ENCODE measurements around the gene DTYMK. TPM values are rescaled to one million over a fixed set of nuclear protein-coding genes. Genes with fewer than 3 reads are reported as not detected.
"Not testable (repeated sequence)": the region's sequence is repeated elsewhere in the genome, so short reads cannot be mapped to it uniquely, and the experiment has no call there.

The DTYMK gene
- total RNA-seq, 4 donors from 2014 or later, result 14.6 to 40.3 (median 21.9) TPM

DNA sequence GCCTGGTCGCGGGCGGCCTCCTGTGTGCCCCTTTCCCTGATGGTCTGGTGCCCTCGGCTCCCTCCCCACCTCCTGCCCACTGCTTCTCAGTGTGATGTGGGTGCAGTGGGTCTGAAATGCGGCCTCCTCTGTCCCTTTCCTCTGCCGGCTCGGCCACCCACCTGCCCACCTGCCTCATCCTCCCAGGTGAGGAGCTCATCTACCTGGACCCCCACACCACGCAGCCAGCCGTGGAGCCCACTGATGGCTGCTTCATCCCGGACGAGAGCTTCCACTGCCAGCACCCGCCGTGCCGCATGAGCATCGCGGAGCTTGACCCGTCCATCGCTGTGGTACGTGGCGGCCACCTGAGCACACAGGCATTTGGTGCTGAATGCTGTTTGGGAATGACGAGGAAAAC lies 18.3 kb downstream of the DTYMK start:
- Histone ChIP-seq H3K27me3 (no peaks in the 10 kb centered on the region), H3K36me3 (peaks cover 26 to 77% (median 32%) of the 10 kb centered on the region in 3 donors), H3K4me1 (peaks cover 0 to 11% (median 0%) of the 10 kb centered on the region in 3 donors), H3K4me3 (no peak overlapping the region), H3K27ac (no peak overlapping the region), H3K9me3 (no peaks in the 10 kb centered on the region)
- whole genome bisulfite sequencing, 2 donors, result 95 to 97% methylated on average over 9 to 16 of the region's 21 CpGs
- DNase-seq, result no peak
- TF ChIP-seq, protein P1, sequence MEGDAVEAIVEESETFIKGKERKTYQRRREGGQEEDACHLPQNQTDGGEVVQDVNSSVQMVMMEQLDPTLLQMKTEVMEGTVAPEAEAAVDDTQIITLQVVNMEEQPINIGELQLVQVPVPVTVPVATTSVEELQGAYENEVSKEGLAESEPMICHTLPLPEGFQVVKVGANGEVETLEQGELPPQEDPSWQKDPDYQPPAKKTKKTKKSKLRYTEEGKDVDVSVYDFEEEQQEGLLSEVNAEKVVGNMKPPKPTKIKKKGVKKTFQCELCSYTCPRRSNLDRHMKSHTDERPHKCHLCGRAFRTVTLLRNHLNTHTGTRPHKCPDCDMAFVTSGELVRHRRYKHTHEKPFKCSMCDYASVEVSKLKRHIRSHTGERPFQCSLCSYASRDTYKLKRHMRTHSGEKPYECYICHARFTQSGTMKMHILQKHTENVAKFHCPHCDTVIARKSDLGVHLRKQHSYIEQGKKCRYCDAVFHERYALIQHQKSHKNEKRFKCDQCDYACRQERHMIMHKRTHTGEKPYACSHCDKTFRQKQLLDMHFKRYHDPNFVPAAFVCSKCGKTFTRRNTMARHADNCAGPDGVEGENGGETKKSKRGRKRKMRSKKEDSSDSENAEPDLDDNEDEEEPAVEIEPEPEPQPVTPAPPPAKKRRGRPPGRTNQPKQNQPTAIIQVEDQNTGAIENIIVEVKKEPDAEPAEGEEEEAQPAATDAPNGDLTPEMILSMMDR (IDR thresholded peaks at IDR 0.05), result no peak
- no peak for TF ChIP-seq POLR2A (IDR thresholded peaks at IDR 0.05)
- intact Hi-C loops (cut with DNase I), result no loop called here

DNA sequence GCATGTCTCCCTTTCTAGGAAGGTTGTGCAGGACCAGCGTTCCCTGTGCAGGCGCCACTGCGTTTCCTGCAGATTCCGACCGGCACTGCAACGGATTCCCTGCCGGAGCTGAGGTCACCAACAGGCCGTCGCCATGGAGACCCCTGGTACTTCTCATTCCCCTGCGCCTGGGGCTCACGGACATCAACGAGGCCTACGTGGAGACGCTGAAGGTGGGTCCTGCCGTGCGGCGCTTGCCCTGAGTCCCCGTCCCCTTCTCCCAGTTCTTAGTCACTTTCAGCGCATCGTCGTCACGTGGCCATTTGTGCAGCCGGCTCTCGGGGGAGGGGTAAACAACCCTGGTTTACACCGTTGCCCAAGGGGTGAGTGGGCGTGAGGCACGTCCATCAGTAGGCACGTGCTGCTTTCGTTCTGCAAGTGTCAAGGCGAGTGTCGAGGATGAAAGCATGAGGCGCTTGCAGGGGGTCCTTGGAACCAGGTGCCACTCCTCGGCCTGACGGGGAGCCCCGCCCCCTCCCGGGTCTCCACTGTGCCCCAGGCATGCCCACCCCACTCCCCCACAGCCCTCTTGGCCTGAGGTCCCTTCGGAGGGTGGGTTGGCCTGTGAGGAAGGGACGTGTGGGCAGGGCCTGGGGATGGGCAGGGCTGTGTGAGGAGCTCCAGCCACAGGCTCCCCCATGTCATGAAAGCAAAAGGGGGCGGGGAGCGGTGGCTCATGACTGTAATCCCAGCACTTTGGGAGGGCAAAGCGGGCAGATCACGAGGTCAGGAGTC lies 19.8 kb downstream of the DTYMK start:
- H3K4me3 ChIP-seq, result no peak overlapping the region
- no peak overlapping the region for H3K27ac ChIP-seq
- no peaks in the 10 kb centered on the region for H3K27me3 ChIP-seq
- H3K9me3 ChIP-seq, result no peaks in the 10 kb centered on the region
- H3K36me3 ChIP-seq, result peaks cover 20 to 72% (median 22%) of the 10 kb centered on the region in 3 donors
- no peak for DNase-seq
- intact Hi-C loops (cut with DNase I), result no loop called here
- TF ChIP-seq POLR2A (IDR thresholded peaks at IDR 0.05), result no peak
- TF ChIP-seq, protein P1 (IDR thresholded peaks at IDR 0.05), result no peak
- 78 to 81% methylated on average over 21 to 30 of the region's 42 CpGs for WGBS, 2 donors
- peaks cover 0 to 11% (median 0%) of the 10 kb centered on the region in 3 donors for H3K4me1 ChIP-seq

DNA sequence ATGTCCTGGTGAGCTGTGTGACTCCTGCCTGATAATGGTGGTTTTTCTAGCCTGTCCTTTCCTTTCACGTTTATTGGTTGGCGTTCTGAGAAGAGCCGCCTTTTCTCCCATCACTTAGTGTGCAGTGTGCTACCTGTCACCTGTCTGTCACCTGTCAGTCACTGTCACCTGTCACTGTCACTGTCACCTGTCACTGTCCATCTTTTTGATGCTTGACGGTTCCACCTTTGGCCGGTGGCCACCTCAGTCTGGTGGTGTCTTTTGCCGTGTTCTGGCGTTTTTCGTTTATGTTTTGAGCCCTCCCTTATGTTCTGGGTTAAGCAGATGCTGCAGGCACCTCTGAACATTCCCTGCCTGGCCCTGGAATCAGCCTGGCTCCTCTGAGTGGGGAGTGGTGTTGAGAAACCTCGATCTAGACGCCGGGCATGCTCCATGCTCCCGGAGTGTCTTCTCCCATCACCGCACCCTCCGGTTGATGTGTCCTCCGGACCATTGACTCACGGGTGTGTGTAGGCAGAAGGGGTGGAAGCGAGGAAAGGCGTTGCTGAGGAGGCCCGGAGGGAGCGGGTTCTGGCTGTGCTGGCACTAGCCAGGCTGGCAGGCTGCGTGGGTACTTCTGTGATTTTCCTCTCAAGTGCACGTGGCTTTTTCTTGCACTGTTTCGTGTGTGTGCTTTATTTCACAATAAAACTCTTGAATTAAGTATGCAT lies 20.7 kb downstream of the DTYMK start:
- H3K9me3 ChIP-seq, result no peaks in the 10 kb centered on the region
- H3K4me3 ChIP-seq, result no peak overlapping the region
- DNase-seq, result no peak
- H3K27ac ChIP-seq, result no peak overlapping the region
- H3K4me1 ChIP-seq, result peaks cover 0 to 11% (median 0%) of the 10 kb centered on the region in 3 donors
- intact Hi-C loops (cut with DNase I), result no loop called here
- peaks cover 20 to 72% (median 22%) of the 10 kb centered on the region in 3 donors for H3K36me3 ChIP-seq
- H3K27me3 ChIP-seq, result no peaks in the 10 kb centered on the region
- no peak for TF ChIP-seq POLR2A (IDR thresholded peaks at IDR 0.05)
- TF ChIP-seq, protein P1 (IDR thresholded peaks at IDR 0.05), result no peak
- 83 to 88% methylated on average over 18 to 19 of the region's 23 CpGs for WGBS, 2 donors

DNA sequence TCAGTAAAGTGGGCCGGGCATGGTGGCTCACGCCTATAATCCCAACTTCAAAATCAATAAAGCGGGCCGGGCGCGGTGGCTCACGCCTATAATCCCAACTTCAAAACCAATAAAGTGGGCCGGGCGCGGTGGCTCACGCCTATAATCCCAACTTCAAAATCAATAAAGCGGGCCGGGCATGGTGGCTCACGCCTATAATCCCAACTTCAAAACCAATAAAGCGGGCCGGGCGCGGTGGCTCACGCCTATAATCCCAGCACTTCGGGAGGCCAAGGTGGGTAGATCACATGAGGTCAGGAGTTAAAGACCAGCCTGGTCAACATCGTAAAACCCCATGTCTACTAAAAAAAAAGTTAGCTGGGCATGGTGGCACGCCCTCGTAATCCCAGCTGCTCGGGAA lies 23.9 kb downstream of the DTYMK start:
- H3K27ac ChIP-seq; intact Hi-C loops (cut with DNase I); H3K9me3 ChIP-seq; H3K4me3 ChIP-seq; DNase-seq; H3K27me3 ChIP-seq: not testable (repeated sequence)
- Histone ChIP-seq H3K36me3 (peaks cover 22 to 72% (median 23%) of the 10 kb centered on the region in 3 donors), H3K4me1 (peaks cover 0 to 18% (median 3%) of the 10 kb centered on the region in 3 donors)
- WGBS, 2 donors, result 86 to 87% methylated on average over 16 to 23 of the region's 24 CpGs

DNA sequence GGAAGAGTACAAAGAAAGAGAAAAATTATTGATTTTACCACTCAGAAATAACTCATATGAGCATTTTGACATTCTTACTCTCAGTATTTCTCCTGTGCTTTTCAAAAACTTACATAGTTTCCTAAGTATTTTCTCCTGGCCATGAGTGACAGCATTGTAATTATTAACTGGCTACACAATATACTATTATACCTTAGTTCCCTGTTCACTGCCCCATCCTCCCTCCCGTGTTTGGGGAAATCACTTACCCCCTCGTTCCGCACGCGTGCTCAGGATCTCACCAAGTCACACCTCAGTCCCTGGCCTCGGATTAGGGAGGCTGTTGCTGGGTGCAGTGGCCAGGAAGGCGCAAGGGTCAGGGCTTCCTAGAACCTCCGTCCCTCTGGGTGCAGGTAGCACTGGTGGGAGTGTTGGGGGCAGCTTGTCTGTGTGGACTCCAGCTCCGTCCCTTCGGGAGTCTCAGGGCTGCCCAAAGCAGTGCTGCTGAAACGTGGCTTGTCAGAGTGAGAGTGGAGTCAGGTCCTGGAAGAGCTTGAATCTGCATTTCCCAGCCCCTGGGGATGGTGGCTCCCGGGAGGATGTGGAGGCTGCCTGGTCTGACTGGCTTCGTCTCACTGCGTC lies 25.9 kb downstream of the DTYMK start:
- intact Hi-C loops (cut with DNase I), result no loop called here
- no peak overlapping the region for H3K27ac ChIP-seq
- DNase-seq, result no peak
- H3K36me3 ChIP-seq, result peaks cover 14 to 72% (median 31%) of the 10 kb centered on the region in 3 donors
- 93 to 98% methylated on average over 5 to 8 of the region's 14 CpGs for WGBS, 2 donors
- H3K27me3 ChIP-seq, result no peaks in the 10 kb centered on the region
- H3K4me3 ChIP-seq, result no peak overlapping the region
- no peaks in the 10 kb centered on the region for H3K9me3 ChIP-seq
- H3K4me1 ChIP-seq, result peaks cover 0 to 18% (median 3%) of the 10 kb centered on the region in 3 donors
- TF ChIP-seq, protein P1 (IDR thresholded peaks at IDR 0.05), result no peak
- no peak for TF ChIP-seq POLR2A (IDR thresholded peaks at IDR 0.05)
